ENCODE measurements around the gene ZBED3. TPM values are rescaled to one million over a fixed set of nuclear protein-coding genes. Genes with fewer than 3 reads are reported as not detected.
A peak's percentile ranks its signal among the peaks of the same experiment; 100 is the strongest.
"Not testable (repeated sequence)": the region's sequence is repeated elsewhere in the genome, so short reads cannot be mapped to it uniquely, and the experiment has no call there.

The ZBED3 gene, protein sequence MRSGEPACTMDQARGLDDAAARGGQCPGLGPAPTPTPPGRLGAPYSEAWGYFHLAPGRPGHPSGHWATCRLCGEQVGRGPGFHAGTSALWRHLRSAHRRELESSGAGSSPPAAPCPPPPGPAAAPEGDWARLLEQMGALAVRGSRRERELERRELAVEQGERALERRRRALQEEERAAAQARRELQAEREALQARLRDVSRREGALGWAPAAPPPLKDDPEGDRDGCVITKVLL
- total RNA-seq = not detected

DNA sequence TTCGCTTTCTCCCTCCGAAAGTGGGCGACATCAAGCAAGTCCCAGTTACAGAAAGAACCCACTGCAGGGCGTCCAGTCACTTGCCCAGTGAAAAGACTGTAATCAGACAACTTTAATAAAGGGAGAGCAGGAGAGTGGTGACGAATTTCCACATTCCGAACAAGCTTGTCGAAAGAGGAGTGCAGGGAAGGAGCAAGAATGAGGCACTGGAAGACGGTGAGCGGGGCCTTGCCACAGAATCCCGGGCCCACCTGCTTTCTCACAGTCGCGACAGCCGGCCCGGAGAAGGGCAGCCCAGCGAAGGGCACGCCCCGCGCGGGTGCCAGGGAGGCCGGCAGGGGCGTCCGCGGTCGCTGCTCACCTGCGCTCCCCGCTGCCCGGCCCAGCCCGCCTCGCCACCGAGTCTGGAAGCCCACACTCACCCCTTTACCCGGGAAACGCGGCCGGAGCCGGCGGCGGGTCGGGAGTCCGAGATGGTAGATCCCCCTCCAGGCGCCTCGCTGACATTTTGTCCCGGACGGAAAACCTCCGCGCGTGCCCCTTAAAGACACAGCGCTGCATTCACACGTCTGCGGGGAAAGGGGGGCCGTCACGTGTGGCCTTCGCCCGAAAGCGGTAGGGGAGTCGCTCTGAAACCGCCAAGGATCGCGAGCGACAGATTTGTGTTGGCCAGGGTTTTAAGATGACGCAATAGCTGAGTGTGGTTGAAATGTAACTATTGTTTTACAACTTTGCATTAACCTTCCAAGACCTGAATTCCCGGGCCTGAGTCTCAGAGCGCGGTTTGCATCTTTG lies at the start of gene ZBED3:
Gene ZBED3, minus strand, starts transcription at position 597 of the 795 bp plus-strand sequence. CDS start 9,407 bp downstream, outside the sequence.
- DNase-seq = peak; percentile 15

DNA sequence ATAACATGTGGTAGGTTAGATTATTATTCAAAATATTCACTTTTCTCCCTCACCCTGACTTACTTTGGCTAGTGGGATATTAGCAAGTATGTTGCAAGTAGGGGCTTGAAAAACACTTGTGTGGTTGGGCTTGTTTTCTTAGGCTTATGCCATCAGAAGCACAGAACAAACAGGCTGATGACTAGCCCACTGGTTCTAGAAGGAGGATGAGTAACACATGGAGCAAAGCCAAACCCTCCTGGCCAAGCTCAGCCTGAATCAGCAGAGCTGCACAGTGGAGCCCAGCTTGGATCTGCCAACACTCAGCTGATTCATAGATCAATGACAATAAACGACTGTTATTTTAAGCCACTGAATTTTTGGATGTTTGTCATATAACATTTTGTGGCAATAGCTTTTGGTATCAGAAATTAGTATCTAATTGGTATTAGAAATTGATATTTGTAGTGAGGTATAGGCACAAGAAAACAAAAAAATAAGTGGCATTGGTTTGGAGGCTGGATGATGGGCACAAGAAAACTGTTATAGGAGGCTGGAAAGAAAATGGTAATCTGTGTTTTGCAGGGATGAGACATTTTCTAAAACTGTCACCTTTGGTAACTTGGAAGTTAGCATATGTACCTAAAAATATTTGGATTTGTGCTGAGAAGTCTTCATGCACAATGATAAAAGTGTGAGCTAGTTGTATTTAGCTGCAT lies 46.1 kb upstream of the ZBED3 start:
- DNase-seq = no peak

DNA sequence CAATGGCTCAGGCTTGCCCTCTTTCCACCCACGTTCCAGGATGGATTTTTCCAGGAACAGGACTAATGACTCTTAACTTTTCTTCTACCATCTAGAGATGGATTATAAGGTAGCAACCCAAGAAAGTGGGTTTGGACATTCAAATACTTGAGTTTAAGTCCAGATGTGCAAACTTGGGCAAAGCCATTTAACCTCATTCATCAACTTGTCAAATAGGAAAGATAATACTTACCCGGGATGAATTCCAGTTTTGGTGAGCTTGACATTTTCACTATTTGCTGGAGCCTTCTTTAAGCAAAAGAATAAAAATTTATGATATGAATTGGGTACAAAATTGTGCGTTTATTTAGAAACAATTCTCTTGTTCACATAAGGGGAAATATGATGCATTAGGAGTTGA lies 44.3 kb upstream of the ZBED3 start:
- no peak for DNase-seq

- DNase-seq = no peak
Measured at GRCh38 chr5:77129391-77129990, 42.4 kb upstream of the ZBED3 start.

DNA sequence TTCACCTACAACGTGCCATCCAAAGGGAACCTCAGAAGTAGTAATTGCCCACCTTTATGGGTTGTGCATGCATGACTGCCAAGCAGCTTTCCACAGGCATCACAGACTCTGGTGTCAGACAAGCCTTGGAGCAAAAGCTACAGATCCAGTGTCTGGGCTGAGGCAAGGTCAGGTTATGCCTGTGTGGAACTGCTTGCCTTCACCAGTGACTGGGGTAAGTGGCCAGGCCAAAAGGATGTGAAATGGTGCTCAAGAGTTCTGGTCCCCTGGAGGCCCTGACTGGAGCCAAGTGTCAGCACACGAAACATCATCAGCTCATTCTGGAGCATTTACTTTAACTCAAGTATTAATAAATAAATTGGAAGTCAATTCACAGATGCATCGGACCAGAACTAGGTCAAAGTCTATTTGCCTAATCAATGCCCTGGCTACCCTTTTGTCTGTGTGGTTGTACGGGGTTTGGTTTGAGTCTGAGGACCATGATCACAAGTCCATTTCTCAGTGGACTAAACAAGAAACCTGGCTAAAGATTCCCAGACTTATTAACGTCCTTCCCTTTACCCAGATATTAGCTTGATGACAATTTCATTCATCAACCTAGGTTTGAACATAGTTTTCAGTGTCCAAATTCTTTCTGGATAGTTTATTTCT lies 41.5 kb upstream of the ZBED3 start:
- no peak for DNase-seq

DNA sequence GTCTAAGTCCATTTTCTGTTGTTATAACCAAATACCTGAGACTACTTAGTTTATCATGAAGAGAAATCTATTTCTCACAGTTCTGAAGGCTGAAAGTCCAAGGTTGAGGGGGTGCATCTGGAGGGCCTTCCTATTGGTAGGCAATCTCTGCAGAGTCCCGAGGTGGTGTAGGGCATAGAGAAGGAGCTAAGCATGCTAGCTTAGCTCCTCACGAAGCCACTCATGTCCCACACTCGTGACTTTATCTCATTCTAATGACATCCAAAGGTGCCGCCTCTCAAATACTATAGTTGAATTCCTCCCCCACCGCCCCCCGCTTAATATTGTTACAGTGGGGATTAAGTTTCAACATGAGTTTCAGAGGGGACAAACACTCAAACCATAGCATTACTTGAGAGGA lies 36.0 kb upstream of the ZBED3 start:
- no peak for DNase-seq

GRCh38 chr5:77120706-77121105 lies 33.6 kb upstream of the ZBED3 start:
- no peak for DNase-seq

DNA sequence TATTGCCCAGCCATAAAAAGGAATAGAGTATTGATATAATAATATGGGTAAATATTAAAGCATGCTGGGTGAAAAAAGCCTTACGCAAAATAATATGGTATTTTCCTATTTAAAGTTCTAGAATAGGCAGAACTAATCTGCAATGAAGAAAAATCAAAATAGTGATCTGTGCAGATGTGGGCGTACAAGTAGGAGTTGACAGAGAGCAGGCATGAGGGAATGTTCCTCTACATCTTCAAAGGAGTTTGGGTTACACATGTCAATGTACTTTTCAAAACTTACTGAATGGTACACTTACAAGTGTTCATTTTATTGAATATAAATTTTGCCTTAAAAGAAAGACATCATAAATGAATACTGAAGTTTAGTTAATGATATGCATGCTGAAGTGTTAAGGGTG lies 33.0 kb upstream of the ZBED3 start:
- DNase-seq = no peak

- DNase-seq = no peak
Measured at GRCh38 chr5:77117161-77117560, 30.1 kb upstream of the ZBED3 start.

DNA sequence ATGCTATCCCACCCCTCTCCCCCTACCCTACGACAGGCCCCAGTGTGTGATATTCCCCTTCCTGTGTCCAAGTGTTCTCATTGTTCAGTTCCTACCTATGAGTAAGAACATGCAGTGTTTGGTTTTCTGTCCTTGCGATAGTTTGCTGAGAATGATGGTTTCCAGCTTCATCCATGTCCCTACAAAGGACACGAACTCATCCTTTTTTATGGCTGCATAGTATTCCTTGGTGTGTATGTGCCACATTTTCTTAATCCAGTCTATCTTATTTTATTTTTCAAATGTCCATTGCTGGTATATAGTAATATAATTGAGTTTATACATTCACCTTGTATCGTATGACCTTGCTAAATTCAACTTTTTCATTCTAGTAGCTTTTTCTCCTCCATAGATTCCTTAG lies 19.9 kb upstream of the ZBED3 start:
- DNase-seq = not testable (repeated sequence)

GRCh38 chr5:77104813-77105212 lies 17.7 kb upstream of the ZBED3 start:
- no peak for DNase-seq

DNA sequence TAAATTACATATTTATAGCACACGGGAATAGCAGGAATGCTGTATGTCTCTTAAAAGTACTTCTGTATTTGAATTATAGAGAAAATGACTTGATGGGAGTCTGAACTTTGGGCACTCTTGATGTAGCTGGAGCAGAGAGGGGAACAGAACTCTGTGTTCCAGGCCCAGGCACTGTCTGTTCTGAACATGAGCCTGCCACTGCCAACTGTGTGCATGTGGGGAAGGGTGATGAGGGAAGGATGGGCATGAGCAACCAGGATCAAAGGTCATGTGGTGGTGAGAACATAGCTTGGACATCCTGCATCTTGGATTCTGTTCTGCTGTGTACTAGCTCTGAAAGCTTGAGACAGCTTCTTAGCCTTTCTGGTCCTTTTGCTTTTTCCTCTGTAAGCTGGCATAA lies 16.4 kb upstream of the ZBED3 start:
- DNase-seq = no peak

- DNase-seq = no peak
Measured at GRCh38 chr5:77102549-77102948, 15.5 kb upstream of the ZBED3 start.

- DNase-seq = no peak
Measured at GRCh38 chr5:77101298-77101697, 14.2 kb upstream of the ZBED3 start.

DNA sequence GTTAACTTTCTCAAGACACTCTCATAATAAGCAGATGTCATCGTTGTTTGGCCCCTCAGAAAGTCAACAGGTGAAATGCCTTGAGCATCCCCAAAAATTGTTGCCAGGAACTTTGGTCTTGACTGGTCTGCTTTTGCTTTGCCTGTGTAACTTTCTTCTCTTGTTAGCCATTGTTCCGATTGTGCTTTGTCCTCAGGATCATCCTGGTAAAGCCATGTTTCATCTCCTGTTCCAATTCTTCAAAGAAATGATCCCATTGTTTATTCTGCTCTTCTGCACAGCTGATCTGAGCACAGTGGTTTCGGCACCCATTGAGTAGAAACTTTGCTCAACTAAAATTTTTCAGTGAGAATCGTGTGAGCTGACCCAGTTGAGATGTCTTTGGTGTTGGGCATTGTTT lies 8.1 kb upstream of the ZBED3 start:
- DNase-seq = no peak

GRCh38 chr5:77087484-77088261 lies 588 bp upstream of the ZBED3 start:
- DNase-seq = no peak

DNA sequence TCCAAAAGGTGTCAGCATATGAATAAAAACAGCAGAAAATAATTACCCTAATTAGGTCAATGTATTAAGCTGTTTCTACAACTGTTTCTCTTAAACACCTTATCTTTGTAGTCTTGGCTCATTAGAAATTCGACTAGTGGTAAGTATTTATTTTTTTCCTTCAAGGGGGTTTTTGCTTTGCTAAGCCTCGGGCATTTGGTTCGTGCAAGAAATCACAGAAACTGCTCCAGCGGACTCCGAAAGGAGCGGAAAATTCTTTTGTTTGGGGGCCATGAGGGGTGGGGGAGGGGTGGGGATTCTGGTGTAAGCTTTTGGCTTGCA lies 757 bp downstream of the ZBED3 start:
- no peak for DNase-seq

- DNase-seq = no peak
Measured at GRCh38 chr5:77083088-77083487, 4.0 kb downstream of the ZBED3 start.

DNA sequence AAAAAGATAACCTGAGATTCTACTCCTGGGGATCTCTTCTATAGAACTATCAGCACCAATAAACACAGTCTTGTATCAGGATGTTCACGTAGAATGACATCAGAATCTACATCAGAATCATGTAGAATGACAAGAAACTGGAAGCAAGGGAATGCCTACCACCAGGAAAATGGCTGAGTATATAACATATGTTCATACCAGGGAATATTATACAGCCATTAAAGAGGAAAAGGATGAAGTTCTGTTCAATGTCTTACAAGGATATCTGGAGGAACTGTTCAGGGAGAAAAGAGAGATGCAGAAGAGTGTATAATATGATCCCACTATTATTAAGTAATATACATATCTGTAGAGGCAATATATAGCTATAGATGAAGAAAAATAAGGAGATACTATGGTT lies 4.8 kb downstream of the ZBED3 start:
- no peak for DNase-seq

DNA sequence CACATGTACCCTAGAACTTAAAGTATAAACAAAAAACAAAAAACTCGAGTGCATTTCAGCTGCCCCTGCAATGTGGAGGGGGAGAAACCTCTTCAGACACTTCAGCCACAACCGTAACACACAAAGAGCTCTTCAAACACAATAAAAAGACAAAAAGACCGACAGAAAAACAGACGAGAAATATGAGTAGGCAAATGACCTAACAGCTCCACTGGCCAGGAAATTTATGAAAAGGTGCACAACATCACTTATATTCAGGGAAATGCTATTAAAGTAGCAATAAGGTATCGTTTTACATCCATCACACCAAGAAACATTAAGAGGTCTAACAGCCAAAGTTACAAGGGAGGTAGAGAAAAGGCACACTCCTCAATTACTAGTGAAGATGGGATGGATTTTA lies 6.2 kb downstream of the ZBED3 start:
- no peak for DNase-seq

GRCh38 chr5:77080479-77080878 lies 6.6 kb downstream of the ZBED3 start:
- DNase-seq = not testable (repeated sequence)

DNA sequence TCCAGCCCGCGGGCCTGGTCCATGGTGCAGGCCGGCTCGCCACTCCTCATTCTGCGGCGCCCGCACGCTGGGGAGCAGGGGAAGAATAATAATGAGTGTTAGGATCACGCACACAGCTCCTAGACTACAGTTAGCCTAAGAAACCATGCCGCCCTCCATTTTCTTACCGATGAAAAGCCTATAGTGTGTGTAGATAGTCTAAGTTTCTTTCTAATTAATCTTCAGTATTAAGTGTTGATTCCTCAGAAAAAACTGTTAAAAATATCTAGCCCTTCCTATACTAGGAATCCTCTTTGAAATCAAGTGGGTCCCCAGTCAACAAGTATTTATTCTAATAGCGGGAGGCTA lies 9.3 kb downstream of the ZBED3 start:
- no peak for DNase-seq

Data from effector CD4-positive, alpha-beta T cell (primary cell).